GM18873 (cell line): ENCODE data around the gene LY86.
A peak's percentile ranks its signal among the peaks of the same experiment; 100 is the strongest.

Experiments used
- ATAC-seq: cut with Tn5 transposase; IDR thresholded peaks from one replicate; pipeline ENCODE4 v1.9.1; 2021; ENCODE audit warnings: mild to moderate bottlenecking, moderate library complexity, moderate number of reproducible peaks; ENCODE audit not compliant: unreplicated experiment, low FRiP score

LY86 gene

DNA sequence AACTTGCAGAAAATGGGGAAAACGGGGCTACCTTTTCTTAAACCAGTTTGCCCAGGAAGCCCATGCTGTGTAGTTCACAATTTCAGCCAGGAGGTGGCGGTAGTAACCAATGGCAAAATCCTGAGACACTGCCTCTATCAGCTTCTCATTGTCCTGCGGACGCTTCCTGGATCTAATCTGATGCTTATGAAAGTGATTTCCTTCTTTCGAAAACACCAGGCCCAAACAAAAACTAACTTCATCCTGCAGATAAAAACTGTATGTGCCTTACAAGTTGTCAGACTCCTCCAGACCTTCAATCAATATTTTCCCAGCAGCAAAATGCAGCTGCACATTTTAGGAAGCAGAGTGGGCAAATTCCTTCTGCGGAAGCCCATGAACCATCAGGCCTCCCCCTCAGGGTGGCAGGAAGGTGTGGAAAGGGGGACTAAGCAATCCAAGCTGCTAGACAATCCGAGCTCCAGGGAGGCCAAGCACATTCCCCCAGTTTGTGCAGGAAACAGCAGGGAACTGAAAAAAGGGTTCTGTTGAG lies 88.5 kb downstream of the LY86 start:
- no peak for ATAC-seq

DNA sequence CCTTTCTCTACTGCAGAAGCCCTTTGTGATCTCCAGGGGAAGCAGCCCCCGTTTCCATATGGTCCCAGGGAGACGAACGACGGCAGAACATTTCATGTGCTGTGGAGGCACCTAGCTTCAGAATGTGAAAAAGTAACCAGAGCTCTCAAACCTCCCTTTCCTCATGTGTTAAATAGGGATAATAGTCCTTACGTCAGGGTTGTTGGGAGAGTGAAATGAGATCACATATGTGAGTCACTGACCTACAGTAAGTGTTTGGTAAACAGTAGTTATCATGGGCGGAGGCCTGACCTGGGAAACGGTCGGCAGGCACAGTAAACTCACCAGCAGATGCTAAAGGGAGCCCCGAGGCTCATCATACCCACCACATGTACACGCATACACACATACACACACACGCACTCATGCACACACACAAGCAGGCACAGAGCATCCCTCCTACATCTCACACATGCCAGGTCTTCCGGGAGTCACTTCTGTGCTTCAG lies 89.7 kb downstream of the LY86 start:
- no peak for ATAC-seq

DNA sequence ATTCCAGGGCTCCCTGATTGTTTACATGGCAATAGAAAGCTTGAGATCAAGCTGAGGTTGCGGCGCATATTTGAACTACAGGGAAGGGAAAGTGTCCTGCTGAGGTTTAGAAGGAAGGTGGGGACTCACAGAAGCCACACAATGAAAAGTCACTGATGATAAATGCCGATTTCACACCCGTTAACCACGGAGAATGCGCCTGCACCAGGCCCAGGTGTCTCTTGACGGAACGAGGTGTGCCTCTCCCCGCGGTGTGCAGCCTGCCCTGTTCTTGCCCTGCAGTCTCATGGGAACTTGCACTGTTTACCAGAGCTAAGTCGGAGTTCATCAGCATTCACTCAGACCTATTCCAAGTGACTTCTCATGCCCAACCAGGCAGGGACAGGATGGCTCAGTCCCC lies 90.3 kb downstream of the LY86 start:
- ATAC-seq = no peak

DNA sequence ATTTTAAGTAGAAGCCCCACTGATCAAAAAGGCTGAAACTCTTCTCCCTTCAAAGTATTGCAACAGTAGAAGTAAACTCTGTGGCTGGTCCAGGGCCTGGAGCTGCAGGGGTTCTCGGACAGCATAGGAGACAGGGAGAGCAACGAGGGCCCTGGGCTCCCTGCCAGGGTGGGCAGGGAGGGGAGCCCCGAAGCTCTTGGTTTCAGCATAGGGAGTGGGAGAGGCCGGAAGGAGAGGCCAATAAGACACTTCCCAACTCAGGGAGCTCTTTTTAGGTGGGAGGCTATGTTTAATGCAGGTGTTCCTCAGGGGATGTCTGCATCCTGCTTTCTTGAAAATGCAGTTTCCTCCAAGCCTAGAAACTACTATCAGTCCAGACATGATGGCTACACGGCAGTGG lies 91.1 kb downstream of the LY86 start:
- ATAC-seq = no peak

DNA sequence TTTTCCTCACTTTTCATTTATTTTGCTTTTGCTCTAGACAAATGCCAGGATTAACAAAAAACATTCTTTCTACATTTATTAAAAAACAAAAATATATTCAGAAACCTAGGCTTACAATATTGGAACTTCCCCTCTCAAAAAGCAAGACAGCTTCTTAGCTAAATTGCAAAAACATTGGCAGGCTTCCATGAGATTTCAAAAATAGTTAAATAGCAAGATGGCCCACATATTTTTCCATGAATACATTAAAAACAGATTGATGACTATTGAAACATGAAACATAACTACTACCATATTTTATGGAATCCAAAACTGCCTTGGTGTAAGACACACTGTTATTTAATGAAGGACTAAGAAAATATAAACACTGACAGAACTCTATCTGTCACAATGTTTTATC lies 92.0 kb downstream of the LY86 start:
- no peak for ATAC-seq

DNA sequence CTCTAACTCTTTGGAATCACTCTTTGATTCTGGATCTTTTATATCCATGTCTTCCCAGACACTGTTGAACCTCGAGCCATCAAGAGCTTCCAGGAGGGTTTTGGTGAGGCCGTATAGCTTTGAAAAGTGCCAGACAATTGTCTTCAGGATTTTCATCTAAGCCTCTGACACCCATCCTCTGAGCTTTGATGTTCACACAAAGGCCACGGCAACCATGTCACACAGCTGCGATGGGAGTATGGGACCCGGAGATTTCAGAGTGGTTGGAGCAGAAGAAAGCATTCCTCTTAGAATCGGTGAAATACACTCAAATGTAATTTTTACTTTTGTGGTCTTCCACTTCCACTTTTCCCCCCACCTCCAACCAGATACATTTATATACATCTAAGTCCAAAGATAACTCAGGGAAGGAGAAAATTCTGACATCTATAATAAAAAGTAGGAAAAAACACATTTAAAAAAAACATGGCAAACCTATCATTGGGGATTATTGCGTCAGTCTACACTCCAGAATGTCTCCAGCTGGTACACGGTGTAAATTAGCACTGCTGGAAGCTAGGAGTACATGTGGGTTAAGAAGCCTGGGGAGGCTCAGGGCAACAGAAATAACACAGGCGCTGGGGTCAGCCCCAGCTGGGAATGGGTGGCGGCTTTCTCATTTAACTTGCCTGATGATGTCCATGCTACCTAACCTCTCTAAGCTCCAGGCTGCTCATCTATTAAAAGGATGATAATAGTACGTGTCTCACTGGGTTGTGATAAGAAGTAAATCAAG lies 92.7 kb downstream of the LY86 start:
- no peak for ATAC-seq

DNA sequence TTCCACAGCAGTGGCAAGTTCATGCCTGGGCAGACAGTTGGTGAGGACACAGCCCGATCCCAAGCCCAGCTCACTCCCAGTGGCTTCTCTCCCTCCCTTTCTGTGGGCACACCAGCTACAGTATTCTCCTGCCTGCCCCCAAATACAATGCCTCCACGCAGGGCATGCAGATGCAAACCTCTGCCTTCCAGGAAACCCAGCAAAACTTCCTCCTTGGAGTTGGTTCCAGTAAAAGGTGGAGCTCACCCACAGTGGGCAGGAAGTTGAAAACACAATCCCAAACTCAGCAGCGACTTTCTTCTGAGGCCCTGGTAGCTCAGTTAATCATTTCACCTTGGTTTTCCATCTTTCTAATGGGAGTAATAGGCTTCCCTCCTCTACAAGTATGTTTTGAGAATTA lies 93.7 kb downstream of the LY86 start:
- no peak for ATAC-seq

DNA sequence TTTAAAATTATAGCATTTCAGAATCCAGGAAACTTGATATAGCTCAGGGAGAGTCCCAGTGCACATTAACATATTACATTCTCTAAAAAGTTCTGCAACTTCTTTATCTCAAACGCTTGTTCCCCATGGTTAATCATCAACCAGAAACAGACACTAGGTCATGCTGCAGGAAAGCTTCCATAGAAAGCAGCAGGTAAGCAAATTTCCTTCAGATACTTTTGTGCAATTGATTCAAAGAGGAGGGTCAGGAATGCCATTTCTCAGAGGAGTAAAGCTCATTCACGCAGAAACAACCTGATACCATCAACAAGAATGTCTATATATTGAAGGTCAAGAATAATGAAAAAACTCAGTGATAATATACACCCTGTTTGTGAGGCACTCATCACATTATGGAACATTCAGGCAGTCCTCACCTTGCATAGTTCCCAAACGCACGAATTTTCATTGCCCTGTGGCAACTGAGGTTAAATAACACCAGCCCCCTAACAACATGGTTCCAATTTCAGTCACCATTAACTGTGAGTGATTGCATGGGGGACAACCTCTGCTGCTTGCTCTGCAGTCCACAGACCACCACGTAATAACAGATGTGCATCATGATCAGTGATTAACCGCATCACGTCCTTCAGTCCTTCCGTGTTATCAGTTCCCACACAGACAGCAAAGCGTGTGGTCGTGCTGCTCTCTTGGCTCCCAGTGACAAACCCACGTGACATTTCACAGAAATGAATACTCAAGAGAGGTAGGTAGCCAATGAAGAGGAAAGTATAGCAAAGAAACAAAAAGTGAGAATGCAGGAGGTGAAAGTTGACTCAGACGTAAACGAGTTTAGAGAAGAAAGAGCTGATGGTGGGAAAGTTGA lies 95.7 kb downstream of the LY86 start:
- ATAC-seq = peak; percentile 84

DNA sequence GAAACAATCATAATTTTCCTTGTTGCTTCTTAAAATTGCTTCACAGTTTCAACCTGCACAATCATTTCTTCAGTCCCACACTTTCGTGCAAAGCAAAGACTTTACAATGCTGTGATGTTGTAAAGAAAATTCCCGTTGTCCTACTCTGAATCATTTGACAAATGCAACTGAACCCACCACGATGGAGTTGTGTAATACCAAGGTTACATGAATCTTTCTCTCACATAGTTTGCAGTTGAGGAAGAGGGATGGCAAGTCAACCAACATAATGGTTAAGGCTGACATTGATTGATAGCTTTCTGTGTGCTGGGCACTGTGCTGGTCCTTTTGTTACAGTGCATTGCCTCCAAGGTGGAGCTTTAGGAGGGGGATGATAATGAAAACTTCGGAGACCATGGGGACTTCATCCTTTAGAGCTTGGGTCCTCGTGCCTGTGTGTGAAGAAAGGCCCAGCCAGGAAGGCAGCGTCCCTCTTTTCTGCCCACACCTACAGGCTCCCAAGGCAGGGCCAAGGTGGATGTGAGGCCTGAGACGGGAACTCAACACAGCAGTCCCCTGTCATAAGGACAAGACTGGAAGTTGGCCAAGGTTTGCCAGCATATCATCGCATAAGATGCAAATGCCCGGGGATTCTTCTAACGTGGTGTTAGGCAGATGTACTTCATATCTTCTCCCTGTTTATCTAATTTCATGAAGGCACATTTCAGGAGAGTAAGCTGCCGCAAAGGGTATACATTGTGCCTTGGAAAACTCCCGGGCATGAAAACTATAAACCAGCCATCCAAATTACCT lies 96.9 kb downstream of the LY86 start:
- no peak for ATAC-seq

DNA sequence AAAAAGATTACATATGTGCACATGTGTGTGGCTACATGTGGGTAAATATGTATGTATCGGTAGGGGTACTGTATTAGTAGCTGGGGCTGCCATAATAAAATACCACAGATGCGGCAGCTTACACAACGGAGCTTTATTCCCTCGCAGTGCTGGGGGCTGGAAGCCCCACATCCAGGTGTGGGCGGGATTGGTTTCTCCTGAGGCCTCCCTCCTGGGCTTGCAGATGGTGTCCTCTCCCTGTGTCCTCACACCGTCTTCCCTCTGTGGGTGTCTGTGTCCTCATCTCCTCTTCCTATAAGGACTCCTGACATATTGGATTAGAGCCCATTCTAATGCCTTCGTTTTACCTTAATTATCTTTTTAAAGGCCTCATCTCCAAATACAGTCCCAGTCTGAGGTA lies 97.7 kb downstream of the LY86 start:
- ATAC-seq = no peak

DNA sequence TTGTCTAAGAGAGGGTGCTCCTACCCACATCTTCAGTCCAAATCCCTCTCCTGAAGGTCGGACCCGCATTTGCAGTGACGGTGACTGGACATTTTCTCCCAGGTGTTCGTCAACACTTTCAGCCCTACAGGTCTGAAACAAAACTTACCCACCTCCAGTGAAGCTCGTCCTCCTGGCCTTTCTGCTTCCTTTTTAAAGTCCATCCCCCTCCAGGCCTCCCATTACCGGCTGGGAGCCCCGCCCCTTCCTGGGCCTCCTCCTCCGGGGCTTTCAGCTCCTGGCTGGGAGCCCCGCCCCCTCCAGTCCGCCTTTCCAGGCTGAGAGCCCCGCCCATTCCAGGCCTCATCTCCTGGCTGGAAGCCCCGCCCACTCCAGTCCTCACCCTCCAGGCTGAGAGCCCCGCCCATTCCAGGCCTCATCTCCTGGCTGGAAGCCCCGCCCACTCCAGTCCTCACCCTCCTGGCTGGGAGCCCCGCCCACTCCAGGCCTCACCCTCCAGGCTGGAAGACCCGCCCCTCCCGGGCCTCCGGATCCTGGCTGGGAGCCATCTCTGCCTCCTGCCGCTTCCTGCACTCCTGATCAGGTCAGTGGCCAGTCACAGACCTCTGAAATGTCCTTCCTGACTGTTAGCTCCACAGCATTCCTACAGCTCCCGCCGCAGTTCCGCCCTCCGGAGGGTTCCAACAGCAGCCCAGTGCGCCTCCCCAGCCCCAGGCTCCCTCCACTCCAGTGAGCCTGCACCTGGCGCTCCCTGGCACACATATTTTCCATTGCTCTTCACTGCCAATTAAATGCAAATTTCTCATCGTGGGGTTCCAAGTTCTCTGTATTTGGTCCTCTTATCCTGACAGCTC lies 98.5 kb downstream of the LY86 start:
- ATAC-seq = no peak

DNA sequence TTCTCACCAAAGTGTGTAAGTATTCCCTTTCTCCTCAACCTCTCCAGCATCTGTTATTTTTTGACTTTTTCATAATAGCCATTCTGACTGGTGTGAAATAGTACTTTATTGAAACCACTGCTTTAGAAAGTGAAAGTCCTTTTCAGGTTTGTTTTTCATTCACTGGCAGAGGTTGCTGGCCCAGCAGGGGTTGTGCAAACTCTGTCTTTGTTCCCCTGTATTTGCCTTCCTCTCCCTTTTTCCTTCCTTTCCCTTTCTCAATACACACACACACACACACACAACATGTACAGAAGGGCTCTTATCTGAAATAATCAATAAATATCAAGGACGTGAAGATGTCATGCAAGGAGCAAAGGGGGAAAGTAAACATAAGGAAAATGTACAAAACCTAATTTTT lies 99.8 kb downstream of the LY86 start:
- ATAC-seq = no peak

DNA sequence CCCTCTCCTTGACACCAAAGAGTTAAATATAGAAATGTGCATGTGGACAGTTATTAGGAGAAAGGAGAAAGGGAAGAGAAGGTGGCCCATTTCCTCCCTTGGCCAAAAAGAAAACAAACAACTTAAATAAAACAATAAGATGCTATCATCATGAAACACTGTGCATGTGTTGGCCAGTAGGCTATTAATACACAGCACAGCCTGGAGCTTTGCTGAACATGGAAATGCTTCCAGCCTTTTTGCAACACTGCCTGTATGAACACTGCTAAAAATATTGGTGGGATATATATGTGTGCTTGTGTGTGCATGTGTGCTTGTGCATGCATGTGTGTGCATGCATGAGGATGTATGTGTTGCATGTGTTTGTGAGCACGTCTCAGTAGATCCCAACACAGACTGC lies 100.4 kb downstream of the LY86 start:
- no peak for ATAC-seq

DNA sequence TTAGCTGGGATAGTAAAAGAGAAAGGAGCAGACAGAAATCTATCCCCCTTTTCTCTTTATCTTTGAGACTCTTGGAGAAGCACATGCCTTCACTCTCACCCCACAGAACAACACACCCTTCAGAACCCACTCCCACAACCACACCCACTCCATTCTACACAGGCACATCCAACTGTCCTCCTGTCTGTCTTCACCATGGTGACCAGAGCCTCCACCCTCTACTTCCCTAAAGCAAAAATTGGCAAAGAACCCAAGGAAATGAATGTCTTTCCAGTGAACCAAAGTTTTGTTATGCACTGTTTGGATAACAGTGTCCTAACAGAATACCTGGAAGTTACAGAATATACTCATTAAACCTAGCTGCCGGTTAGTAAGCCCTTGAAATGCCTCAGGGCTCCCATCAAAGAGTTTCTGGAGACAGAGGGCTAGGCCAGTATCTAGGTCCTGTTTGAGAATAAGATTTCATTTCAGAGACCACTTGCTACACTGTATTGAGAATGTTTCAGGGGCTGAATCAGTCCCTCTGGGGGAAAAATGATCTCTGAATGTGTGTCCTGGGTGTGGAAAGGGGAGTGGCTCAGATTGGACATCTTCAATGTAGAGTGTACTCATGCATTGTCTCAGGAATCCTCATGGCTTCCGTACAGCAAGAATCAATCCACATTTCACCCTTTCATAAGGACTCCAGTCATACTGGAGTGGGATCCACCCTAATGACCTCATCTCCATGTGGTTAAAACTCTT lies 101.1 kb downstream of the LY86 start:
- no peak for ATAC-seq

DNA sequence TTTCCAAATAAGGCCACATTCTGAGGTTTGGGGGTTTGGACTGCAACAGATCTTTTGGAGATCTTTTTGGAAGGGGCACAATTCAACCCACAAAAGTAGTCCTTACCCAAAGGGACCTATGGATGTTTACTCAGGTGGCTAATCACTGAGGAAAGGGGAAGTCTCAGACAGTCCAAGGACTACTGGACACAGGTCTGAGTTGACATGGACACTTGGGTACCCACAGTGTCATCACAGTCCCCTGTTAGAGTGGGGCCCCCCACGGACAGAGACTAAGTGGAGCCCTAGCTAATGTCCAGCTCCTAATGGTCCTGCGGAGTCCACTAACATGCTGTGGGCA lies 101.6 kb downstream of the LY86 start:
- no peak for ATAC-seq

DNA sequence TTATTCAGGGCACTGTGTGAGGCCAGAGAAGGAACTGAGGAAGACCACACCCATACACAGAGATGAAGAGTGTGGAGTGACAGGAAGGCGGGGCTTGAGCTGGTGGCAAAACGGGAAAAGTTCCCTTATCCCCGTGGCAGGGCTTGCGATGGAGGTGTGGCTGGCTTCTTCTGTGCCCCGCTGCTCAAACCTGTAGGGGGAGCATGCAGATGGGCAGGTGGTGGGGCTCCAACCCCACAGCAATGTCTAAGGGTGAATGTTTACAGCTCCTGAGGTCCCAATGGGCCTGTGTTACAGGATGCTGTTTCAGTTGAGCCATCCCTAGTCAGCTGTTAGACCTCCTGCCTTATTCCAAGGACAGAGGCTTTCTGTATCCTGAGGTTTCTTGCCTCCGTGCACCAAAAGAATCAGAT lies 105.9 kb downstream of the LY86 start:
- ATAC-seq = no peak

DNA sequence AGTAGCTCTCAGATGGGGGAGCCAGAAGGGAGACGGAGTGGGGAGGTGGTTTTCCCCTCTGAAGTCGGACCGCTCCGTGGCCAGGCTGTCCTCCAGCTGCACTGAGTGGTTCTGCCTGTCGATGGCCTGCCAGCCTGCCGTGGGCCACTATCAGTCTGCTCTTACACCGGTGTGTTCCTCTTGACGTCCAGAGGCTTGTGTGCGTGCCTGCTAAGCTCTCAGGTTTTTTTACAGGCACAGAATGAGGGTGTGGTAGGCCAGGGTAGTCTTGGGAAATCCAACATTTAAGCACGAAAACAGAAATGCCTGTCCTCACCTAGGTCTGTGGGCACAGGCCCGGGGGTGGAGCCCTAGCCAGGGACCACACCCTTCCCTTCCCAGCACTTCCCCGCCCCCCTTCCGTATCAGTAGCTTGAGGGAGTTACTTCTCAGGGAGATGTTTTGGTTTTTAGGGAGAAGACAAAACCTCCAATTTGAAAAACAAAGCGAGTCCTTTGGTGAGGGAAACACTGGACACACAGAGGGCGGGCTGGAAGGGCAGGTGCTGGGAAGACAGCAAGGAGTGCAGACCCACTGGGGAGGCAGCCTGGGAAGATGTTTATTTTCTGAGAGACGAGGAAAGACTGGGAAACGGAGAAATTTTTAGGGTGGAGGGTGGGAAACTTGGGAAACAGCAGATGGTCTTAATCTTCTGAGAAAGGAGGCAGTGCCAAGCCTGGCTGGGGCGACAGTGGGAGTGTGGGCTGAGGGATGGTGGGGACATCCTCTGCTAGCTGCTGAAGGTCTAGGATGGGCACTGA lies 106.5 kb downstream of the LY86 start:
- ATAC-seq = no peak

DNA sequence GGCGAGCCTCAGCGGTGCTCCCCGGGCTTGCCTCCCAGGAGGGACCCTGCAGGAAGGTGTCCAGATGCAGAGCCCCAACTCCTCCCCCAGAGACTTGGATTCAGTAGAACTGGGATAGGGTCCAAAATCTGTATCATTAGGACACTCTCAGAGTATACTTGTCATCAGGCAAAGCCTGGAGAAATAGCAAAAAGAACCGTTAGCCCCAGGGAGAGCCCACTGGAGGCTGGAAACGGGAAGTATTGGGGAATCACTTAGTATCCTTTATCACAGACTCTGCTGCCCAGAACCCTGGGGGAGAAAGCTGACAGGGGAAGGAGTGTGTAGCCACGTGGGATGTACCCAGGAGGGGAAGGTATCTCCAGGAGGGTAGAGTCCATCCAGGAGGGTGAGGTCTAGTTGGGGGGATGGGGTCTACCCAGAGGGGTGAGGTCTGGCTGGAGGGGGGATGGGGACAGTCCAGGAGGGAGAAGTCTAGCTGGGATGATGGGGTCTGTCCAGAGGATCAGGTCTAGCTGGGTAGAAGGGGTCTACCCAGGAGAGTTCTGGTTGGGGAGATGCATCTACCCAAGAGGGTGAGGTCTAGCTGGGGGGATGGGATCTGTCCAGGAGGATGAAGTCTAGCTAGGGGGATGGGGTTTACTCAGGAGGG lies 107.2 kb downstream of the LY86 start:
- no peak for ATAC-seq
